HL-60 (cell line): ENCODE measurements around the gene RGS10.

ENCODE experiments used
- DNase-seq, 2 experiments: peaks; one replicate each; pipeline ENCODE4 v3.0.0-alpha.2; 2010 to 2020; ENCODE audit warnings: low read depth in 1 of 2, low spot score in 1 of 2
- H3K27ac ChIP-seq: fragments of 250-450 bp; sonication (Bioruptor Pico); replicated peaks from 2 replicates; pipeline ENCODE4 v1.5.1; 2020; ENCODE audit warnings: mild to moderate bottlenecking, moderate library complexity
- H3K27me3 ChIP-seq: fragments of 250-450 bp; sonication (Bioruptor Pico); 2 replicates; pipeline ENCODE4 v1.5.1; 2021; ENCODE audit warnings: mild to moderate bottlenecking, moderate library complexity; ENCODE audit not compliant: insufficient read depth, poor library complexity, severe bottlenecking
- H3K4me3 ChIP-seq: replicated peaks from 2 replicates; pipeline ENCODE4 v1.5.1; 2011; ENCODE audit warnings: mild to moderate bottlenecking, control low read depth, low read length; ENCODE audit not compliant: insufficient read depth
- CTCF ChIP-seq: IDR thresholded peaks from one replicate; pipeline ENCODE4 v1.5.1; 2011; ENCODE audit warnings: low read length, control low read depth, inconsistent platforms; ENCODE audit not compliant: insufficient read depth
- GABPA ChIP-seq: IDR thresholded peaks from 2 replicates; pipeline ENCODE4 v1.6.1; 2012; ENCODE audit warnings: low read depth
- POLR2AphosphoS5 ChIP-seq: IDR thresholded peaks from 2 replicates; pipeline ENCODE4 v1.6.1; 2012; ENCODE audit warnings: low read depth
- SPI1 ChIP-seq: IDR thresholded peaks from 2 replicates; pipeline ENCODE4 v1.6.1; 2012; ENCODE audit warnings: low read depth, mild to moderate bottlenecking, borderline replicate concordance
- TF ChIP-seq, protein P1 (sequence below): IDR thresholded peaks from 2 replicates; pipeline ENCODE4 v1.6.1; 2012; ENCODE audit warnings: low read depth; ENCODE audit not compliant: insufficient replicate concordance

Gene RGS10

DNA sequence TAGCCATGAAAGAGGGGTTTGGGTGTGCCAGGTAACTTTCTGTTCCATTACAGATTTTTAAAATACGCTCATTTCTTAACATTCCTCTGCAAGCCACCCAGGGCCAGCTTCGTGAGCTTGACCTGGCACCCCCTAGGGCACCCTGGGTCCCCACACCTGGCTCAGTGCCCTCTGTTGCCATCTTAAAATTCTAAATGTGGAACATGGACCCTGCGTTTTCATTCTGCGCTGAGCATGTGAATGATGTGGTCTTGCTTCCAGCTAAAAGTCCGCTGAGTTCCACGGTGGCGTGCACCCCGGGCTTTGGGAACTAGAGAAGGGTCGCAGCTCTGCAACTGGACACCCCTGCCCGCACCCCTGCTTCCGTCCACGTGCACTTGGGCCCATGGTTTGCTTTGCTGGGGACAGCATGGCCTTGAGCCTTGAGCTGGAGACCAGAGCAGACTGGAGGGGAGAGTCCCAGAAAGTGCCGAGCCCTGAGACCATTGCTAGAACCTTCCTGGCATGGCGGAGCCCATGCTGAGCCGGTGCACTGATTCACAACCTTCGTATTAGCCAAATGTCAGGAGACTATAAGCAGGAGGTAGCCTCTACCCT, 91.1 kb downstream of the RGS10 start:
- Histone ChIP-seq H3K4me3 (no peak overlapping the region), H3K27ac (no peak overlapping the region), H3K27me3 (no peaks in the 10 kb centered on the region)
- no peak for DNase-seq
- TF ChIP-seq POLR2AphosphoS5 (no peak), SPI1 (no peak), GABPA (no peak), CTCF (no peak)
- TF ChIP-seq, protein P1, sequence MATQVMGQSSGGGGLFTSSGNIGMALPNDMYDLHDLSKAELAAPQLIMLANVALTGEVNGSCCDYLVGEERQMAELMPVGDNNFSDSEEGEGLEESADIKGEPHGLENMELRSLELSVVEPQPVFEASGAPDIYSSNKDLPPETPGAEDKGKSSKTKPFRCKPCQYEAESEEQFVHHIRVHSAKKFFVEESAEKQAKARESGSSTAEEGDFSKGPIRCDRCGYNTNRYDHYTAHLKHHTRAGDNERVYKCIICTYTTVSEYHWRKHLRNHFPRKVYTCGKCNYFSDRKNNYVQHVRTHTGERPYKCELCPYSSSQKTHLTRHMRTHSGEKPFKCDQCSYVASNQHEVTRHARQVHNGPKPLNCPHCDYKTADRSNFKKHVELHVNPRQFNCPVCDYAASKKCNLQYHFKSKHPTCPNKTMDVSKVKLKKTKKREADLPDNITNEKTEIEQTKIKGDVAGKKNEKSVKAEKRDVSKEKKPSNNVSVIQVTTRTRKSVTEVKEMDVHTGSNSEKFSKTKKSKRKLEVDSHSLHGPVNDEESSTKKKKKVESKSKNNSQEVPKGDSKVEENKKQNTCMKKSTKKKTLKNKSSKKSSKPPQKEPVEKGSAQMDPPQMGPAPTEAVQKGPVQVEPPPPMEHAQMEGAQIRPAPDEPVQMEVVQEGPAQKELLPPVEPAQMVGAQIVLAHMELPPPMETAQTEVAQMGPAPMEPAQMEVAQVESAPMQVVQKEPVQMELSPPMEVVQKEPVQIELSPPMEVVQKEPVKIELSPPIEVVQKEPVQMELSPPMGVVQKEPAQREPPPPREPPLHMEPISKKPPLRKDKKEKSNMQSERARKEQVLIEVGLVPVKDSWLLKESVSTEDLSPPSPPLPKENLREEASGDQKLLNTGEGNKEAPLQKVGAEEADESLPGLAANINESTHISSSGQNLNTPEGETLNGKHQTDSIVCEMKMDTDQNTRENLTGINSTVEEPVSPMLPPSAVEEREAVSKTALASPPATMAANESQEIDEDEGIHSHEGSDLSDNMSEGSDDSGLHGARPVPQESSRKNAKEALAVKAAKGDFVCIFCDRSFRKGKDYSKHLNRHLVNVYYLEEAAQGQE: no peak

- Histone ChIP-seq H3K27me3 (no peaks in the 10 kb centered on the region), H3K27ac (no peak overlapping the region), H3K4me3 (no peak overlapping the region)
- no peak for TF ChIP-seq GABPA
- no peak for TF ChIP-seq SPI1
- TF ChIP-seq, protein P1: no peak
- DNase-seq: no peak
These were observed 91.8 kb downstream of the RGS10 start for GRCh38 chr10:119450606-119451299.
